KBM-7 (cell line): ENCODE results near the gene FRA10AC1.
A peak's percentile ranks its signal among the peaks of the same experiment; 100 is the strongest.
"Not testable (repeated sequence)": the region's sequence is repeated elsewhere in the genome, so short reads cannot be mapped to it uniquely, and the experiment has no call there.

Source experiments
- DNase-seq: peaks from one replicate; pipeline ENCODE4 v3.0.0-alpha.2; 2015
- in situ Hi-C: fragments of 300-500 bp; cut with MboI; formaldehyde crosslinking; loops from 2 replicates; pipeline ENCODE4 v1.14.3; 2020; ENCODE audit warnings: low sequenced_read_pairs, low pct_unique_long_range_greater_than_20kb, mixed read lengths

FRA10AC1 gene

GRCh38 chr10:93707623-93708022, 5.2 kb upstream of the FRA10AC1 start:
- in situ Hi-C loops: no loop called here

GRCh38 chr10:93704451-93704850, 2.1 kb upstream of the FRA10AC1 start:
- in situ Hi-C loops: no loop called here
- no peak for DNase-seq

More at GRCh38 chr10:93707623-93708022, 5.2 kb upstream of the FRA10AC1 start:
- no peak for DNase-seq

- no peak for DNase-seq
- in situ Hi-C loops: no loop called here
Observed at GRCh38 chr10:93703841-93704240, 1.4 kb upstream of the FRA10AC1 start.

GRCh38 chr10:93703066-93703465, 674 bp upstream of the FRA10AC1 start:
- no peak for DNase-seq
- in situ Hi-C loops: no loop called here

GRCh38 chr10:93701866-93702209, 554 bp downstream of the FRA10AC1 start:
- no peak for DNase-seq
- in situ Hi-C loops: no loop called here

GRCh38 chr10:93697207-93697606, 5.2 kb downstream of the FRA10AC1 start:
- DNase-seq: no peak
- in situ Hi-C loops: loop anchor here (25.0 kb wide), 1 partner anchor 335 kb away; no protein-coding TSS in a partner anchor

GRCh38 chr10:93696582-93696981, 5.8 kb downstream of the FRA10AC1 start:
- not testable (repeated sequence) for DNase-seq
- in situ Hi-C loops: loop anchor here (25.0 kb wide), 1 partner anchor 334 kb away; no protein-coding TSS in a partner anchor

- DNase-seq: no peak
- in situ Hi-C loops: loop anchor here (25.0 kb wide), 1 partner anchor 333 kb away; no protein-coding TSS in a partner anchor
Observed at GRCh38 chr10:93695740-93696139, 6.7 kb downstream of the FRA10AC1 start.

- DNase-seq: no peak
- in situ Hi-C loops: loop anchor here (25.0 kb wide), 1 partner anchor 325 kb away; no protein-coding TSS in a partner anchor
Observed at GRCh38 chr10:93687737-93688136, 14.7 kb downstream of the FRA10AC1 start.

- peak; percentile 61 for DNase-seq
- in situ Hi-C loops: loop anchor here (25.0 kb wide), 1 partner anchor 318 kb away; no protein-coding TSS in a partner anchor
Observed at GRCh38 chr10:93680412-93681047, 21.9 kb downstream of the FRA10AC1 start.

- in situ Hi-C loops: loop anchor here (10.0 to 25.0 kb wide), 2 partner anchors 124 to 317 kb away; no protein-coding TSS in a partner anchor
- DNase-seq: no peak
Observed at GRCh38 chr10:93678805-93679587, 23.4 kb downstream of the FRA10AC1 start.

GRCh38 chr10:93678386-93678785, 24.0 kb downstream of the FRA10AC1 start:
- in situ Hi-C loops: loop anchor here (10.0 to 25.0 kb wide), 2 partner anchors 124 to 316 kb away; no protein-coding TSS in a partner anchor
- no peak for DNase-seq

- in situ Hi-C loops: loop anchor here (10.0 kb wide), 1 partner anchor 119 kb away; no protein-coding TSS in a partner anchor
- no peak for DNase-seq
Observed at GRCh38 chr10:93673791-93674190, 28.6 kb downstream of the FRA10AC1 start.

- DNase-seq: no peak
- in situ Hi-C loops: loop anchor here (10.0 kb wide), 1 partner anchor 118 kb away; no protein-coding TSS in a partner anchor
Observed at GRCh38 chr10:93672890-93673289, 29.5 kb downstream of the FRA10AC1 start.

- no peak for DNase-seq
- in situ Hi-C loops: loop anchor here (10.0 kb wide), 1 partner anchor 117 kb away; no protein-coding TSS in a partner anchor
Observed at GRCh38 chr10:93672022-93672678, 30.2 kb downstream of the FRA10AC1 start.

- in situ Hi-C loops: loop anchor here (10.0 kb wide), 1 partner anchor 116 kb away; no protein-coding TSS in a partner anchor
- DNase-seq: no peak
Observed at GRCh38 chr10:93671042-93671441, 31.4 kb downstream of the FRA10AC1 start.

- in situ Hi-C loops: loop anchor here (10.0 kb wide), 1 partner anchor 116 kb away; no protein-coding TSS in a partner anchor
- DNase-seq: no peak
Observed at GRCh38 chr10:93670372-93670771, 32.0 kb downstream of the FRA10AC1 start.

GRCh38 chr10:93667795-93668194, 34.6 kb downstream of the FRA10AC1 start:
- no peak for DNase-seq
- in situ Hi-C loops: no loop called here

GRCh38 chr10:93666030-93666429, 36.4 kb downstream of the FRA10AC1 start:
- no peak for DNase-seq
- in situ Hi-C loops: no loop called here
